Natural killer cell (primary cell): Measurements from ENCODE around the gene TTC16. TPM values are rescaled to one million over a fixed set of nuclear protein-coding genes. Genes with fewer than 3 reads are reported as not detected.
A peak's percentile ranks its signal among the peaks of the same experiment; 100 is the strongest.

Experiments used
- ATAC-seq, 3 donors: fragments of 150-1000 bp in 2 of 3; fragments of 200-7000 bp in 1 of 3; cut with Tn5 transposase; 1 replicate in 1 of 3; 2 replicates in 2 of 3; pipeline ENCODE4 v1.10.0; 2021; ENCODE audit warnings: mild to moderate bottlenecking in 2 of 3, moderate library complexity in 2 of 3
- DNase-seq, 2 donors: peaks; one replicate each; pipeline versions ENCODE4 v3.0.0 to v3.0.0-alpha.2; 2013 to 2021; ENCODE audit warnings: mixed read lengths in 1 of 2
- H3K27ac ChIP-seq: one replicate; pipeline ENCODE4 v1.5.1; 2013; ENCODE audit warnings: mild to moderate bottlenecking, low read length
- H3K27me3 ChIP-seq: one replicate; pipeline ENCODE4 v1.6.1; 2013; ENCODE audit warnings: low read length; ENCODE audit not compliant: control insufficient read depth, insufficient read depth
- H3K36me3 ChIP-seq: one replicate; pipeline ENCODE4 v1.6.1; 2013; ENCODE audit warnings: low read length; ENCODE audit not compliant: control insufficient read depth, insufficient read depth
- H3K4me1 ChIP-seq: one replicate; pipeline ENCODE4 v1.6.1; 2013; ENCODE audit warnings: low read length; ENCODE audit not compliant: control insufficient read depth, insufficient read depth
- H3K4me3 ChIP-seq: one replicate; pipeline ENCODE4 v1.5.1; 2013; ENCODE audit warnings: low read length
- H3K9me3 ChIP-seq: one replicate; pipeline ENCODE4 v1.6.1; 2013; ENCODE audit warnings: low read length; ENCODE audit not compliant: control insufficient read depth, insufficient read depth
- H3K27ac Mint-ChIP-seq, 2 donors: one replicate each; pipeline ENCODE4 v1.8.0; 2022; ENCODE audit warnings: mild to moderate bottlenecking in 2 of 2, mixed read lengths in 2 of 2, moderate library complexity in 1 of 2
- H3K27me3 Mint-ChIP-seq, 2 donors: one replicate each; pipeline ENCODE4 v1.8.0; 2022; ENCODE audit warnings: low read depth in 2 of 2, mixed read lengths in 2 of 2
- H3K36me3 Mint-ChIP-seq: one replicate; pipeline ENCODE4 v1.8.0; 2022; ENCODE audit warnings: mixed read lengths
- H3K4me1 Mint-ChIP-seq, 2 donors: one replicate each; pipeline ENCODE4 v1.8.0; 2022; ENCODE audit warnings: mixed read lengths in 2 of 2
- H3K4me3 Mint-ChIP-seq: one replicate; pipeline ENCODE4 v1.8.0; 2022; ENCODE audit warnings: mild to moderate bottlenecking, moderate library complexity, mixed read lengths
- H3K9me3 Mint-ChIP-seq, 2 donors: one replicate each; pipeline ENCODE4 v1.8.0; 2022; ENCODE audit warnings: mixed read lengths in 2 of 2
- WGBS: methylation state at CpG from one replicate; pipeline ENCODE4 v1.1.7; 2013; ENCODE audit warnings: missing lambda C conversion rate; ENCODE audit not compliant: insufficient coverage; 5-methylcytosine and 5-hydroxymethylcytosine counted together
- intact Hi-C: fragments of 100-400 bp; cut with micrococcal nuclease; formaldehyde crosslinking; loops from one replicate; pipeline ENCODE4 v1.14.2; 2022
- total RNA-seq, 4 donors: library from RNA; stranded (reverse); fragments of 120-200 nt in 1 of 4; gene quantifications; one replicate each; pipeline versions ENCODE4 v1.2.3 to v1.2.4, GENCODE V29; 2013 to 2022
- TF ChIP-seq, protein P1 (sequence below): fragments of 200-600 bp; IDR thresholded peaks from one replicate; pipeline ENCODE4 v1.8.0; 2022; ENCODE audit warnings: antibody characterized with exemption

The TTC16 gene
- total RNA-seq, 3 donors from 2014 or later (not counting 1 experiment from before 2014, with no cell fraction given), result 15.5 to 23.0 (median 21.5) TPM

DNA sequence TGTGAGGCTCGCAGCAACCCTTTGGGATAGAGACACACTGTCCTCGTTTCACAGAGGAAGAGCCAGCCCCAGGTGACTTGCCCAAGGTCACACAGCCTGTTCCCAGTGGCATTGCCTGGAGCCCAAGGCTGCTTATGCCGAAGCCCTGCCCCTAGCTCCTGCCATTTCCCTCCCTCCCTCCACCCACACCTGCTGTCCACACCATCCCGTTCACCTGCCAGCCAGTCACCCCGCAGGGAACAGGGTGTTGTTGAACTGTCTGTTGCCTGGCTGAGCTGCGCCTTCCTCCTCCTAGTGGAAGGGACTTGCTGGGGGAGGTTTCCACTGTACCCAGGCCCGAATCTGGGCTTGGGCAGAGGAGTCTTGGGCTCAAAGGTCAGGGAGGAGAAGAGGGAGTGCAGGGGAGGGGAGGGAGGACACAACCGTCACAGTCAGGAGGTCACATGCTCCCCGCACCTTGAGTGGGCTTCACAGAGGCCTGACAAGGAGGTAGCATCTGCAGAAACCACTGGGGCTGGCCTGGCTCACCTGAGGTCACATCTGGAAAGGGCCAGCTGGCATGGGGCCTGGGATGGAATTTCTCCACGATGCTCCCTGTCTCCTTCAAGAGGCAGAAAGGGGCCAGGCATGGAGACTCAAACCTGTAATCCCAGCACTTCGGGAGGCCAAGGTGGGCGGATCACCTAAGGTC, 6.3 kb downstream of the TTC16 start:
- Histone ChIP-seq H3K36me3 (no peaks in the 10 kb centered on the region), H3K4me1 (peaks cover 45% of the 10 kb centered on the region), H3K9me3 (no peaks in the 10 kb centered on the region), H3K27ac (peak overlapping the region; percentile 26), H3K27me3 (no peaks in the 10 kb centered on the region), H3K4me3 (no peak overlapping the region)
- ATAC-seq, result no peak
- 85% methylated on average over 12 of the region's 12 CpGs for WGBS
- no peak overlapping the region for H3K4me3 Mint-ChIP-seq
- no peaks in the 10 kb centered on the region for H3K27me3 Mint-ChIP-seq
- H3K27ac Mint-ChIP-seq, result peak overlapping the region in 1 of 2 donors; percentile 59
- DNase-seq, result no peak
- H3K4me1 Mint-ChIP-seq, result peaks cover 15 to 19% of the 10 kb centered on the region in 2 donors
- intact Hi-C loops, result no loop called here
- TF ChIP-seq, protein P1, sequence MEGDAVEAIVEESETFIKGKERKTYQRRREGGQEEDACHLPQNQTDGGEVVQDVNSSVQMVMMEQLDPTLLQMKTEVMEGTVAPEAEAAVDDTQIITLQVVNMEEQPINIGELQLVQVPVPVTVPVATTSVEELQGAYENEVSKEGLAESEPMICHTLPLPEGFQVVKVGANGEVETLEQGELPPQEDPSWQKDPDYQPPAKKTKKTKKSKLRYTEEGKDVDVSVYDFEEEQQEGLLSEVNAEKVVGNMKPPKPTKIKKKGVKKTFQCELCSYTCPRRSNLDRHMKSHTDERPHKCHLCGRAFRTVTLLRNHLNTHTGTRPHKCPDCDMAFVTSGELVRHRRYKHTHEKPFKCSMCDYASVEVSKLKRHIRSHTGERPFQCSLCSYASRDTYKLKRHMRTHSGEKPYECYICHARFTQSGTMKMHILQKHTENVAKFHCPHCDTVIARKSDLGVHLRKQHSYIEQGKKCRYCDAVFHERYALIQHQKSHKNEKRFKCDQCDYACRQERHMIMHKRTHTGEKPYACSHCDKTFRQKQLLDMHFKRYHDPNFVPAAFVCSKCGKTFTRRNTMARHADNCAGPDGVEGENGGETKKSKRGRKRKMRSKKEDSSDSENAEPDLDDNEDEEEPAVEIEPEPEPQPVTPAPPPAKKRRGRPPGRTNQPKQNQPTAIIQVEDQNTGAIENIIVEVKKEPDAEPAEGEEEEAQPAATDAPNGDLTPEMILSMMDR, result no peak
- H3K9me3 Mint-ChIP-seq, result no peaks in the 10 kb centered on the region
- H3K36me3 Mint-ChIP-seq, result no peaks in the 10 kb centered on the region

DNA sequence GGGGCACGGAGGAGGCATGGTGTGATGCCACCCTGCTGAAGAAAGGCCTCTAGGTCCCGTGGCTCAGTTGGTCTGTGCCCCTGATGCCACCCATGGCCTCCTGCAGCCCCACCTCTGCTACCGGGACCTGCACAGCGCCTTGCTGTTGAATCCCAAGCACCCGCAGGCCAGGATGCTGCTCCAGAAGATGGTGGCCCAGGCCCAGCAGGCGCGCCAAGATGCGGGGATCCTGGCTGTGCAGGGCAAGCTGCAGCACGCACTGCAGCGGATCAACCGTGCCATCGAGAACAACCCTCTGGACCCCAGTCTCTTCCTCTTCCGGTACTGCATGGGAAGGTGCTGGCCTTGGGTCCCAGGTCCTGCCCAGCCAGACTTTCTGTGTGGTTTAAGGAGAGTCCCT, 7.1 kb downstream of the TTC16 start:
- 95% methylated on average over 13 of the region's 13 CpGs for WGBS
- TF ChIP-seq, protein P1, result no peak
- no peak overlapping the region for H3K27ac Mint-ChIP-seq

DNA sequence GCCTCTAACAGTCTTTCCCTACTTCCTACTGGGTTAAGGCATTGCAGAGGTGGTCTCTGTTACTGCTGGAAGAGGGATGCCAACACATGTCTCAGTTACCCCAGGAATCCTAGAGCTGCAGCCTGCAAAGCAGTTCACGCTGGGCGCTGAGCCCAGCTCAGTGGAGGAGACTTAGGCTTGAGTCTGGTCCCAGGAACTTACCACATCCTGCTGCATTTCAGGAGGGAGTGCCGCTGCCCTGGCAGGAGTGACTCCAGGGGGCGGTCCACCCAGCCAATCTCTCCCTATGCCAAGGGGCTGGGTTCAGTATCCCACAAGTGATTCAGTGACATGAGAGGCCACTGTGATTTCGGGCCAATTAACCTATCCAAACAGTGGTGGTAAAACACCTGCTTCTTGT, 7.6 kb downstream of the TTC16 start:
- Mint-ChIP-seq H3K27me3 (no peaks in the 10 kb centered on the region), H3K4me1 (peaks cover 15 to 19% of the 10 kb centered on the region in 2 donors), H3K4me3 (no peak overlapping the region), H3K27ac (no peak overlapping the region), H3K36me3 (no peaks in the 10 kb centered on the region), H3K9me3 (no peaks in the 10 kb centered on the region)
- DNase-seq (no peak), ATAC-seq (no peak)
- no peak overlapping the region for H3K4me3 ChIP-seq
- TF ChIP-seq, protein P1, result no peak
- H3K4me1 ChIP-seq, result peaks cover 39% of the 10 kb centered on the region
- H3K36me3 ChIP-seq, result no peaks in the 10 kb centered on the region
- no peaks in the 10 kb centered on the region for H3K27me3 ChIP-seq
- H3K27ac ChIP-seq, result no peak overlapping the region
- H3K9me3 ChIP-seq, result no peaks in the 10 kb centered on the region
- 78% methylated on average over 5 of the region's 5 CpGs for WGBS
- intact Hi-C loops, result no loop called here

More for the DNA sequence above, 7.1 kb downstream of the TTC16 start:
- ATAC-seq (no peak), DNase-seq (no peak)
- no peaks in the 10 kb centered on the region for H3K9me3 ChIP-seq
- peaks cover 15 to 19% of the 10 kb centered on the region in 2 donors for H3K4me1 Mint-ChIP-seq
- no peaks in the 10 kb centered on the region for H3K9me3 Mint-ChIP-seq
- H3K36me3 Mint-ChIP-seq, result no peaks in the 10 kb centered on the region
- no peaks in the 10 kb centered on the region for H3K27me3 Mint-ChIP-seq
- intact Hi-C loops, result no loop called here
- H3K4me3 ChIP-seq, result no peak overlapping the region
- H3K27ac ChIP-seq, result no peak overlapping the region
- H3K4me1 ChIP-seq, result peaks cover 40% of the 10 kb centered on the region
- no peaks in the 10 kb centered on the region for H3K27me3 ChIP-seq
- H3K36me3 ChIP-seq, result no peaks in the 10 kb centered on the region
- no peak overlapping the region for H3K4me3 Mint-ChIP-seq

DNA sequence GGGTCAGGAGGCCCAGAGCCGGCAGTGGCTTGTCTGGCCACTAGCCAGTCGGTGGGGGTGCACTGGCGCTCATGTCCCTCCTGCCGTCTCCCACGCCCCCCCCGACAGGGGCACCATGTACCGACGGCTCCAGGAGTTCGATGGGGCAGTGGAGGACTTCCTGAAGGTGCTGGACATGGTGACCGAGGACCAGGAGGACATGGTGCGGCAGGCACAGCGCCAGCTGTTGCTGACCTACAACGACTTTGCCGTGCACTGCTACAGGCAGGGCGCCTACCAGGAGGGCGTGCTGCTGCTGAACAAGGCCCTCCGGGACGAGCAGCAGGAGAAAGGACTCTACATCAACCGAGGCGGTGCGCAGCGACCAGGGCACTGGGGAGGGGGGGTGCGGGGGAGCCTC, 8.1 kb downstream of the TTC16 start:
- intact Hi-C loops, result no loop called here
- TF ChIP-seq, protein P1, result no peak
- H3K27ac Mint-ChIP-seq, result no peak overlapping the region
- no peaks in the 10 kb centered on the region for H3K9me3 Mint-ChIP-seq
- ATAC-seq (no peak), DNase-seq (no peak)
- Histone ChIP-seq H3K27ac (no peak overlapping the region), H3K4me1 (peaks cover 33% of the 10 kb centered on the region), H3K27me3 (no peaks in the 10 kb centered on the region), H3K9me3 (no peaks in the 10 kb centered on the region), H3K4me3 (no peak overlapping the region), H3K36me3 (peaks cover 2% of the 10 kb centered on the region)
- no peaks in the 10 kb centered on the region for H3K27me3 Mint-ChIP-seq
- H3K36me3 Mint-ChIP-seq, result no peaks in the 10 kb centered on the region
- no peak overlapping the region for H3K4me3 Mint-ChIP-seq
- 87% methylated on average over 23 of the region's 23 CpGs for WGBS
- H3K4me1 Mint-ChIP-seq, result peaks cover 15 to 19% of the 10 kb centered on the region in 2 donors
